BLaER1 (cell line): ENCODE measurements around the gene MCCC2.
"Not testable (repeated sequence)": the region's sequence is repeated elsewhere in the genome, so short reads cannot be mapped to it uniquely, and the experiment has no call there.

Source experiments
- H3K27ac ChIP-seq: shearing (Covaris generic); formaldehyde crosslinking; 2 replicates; pipeline ENCODE4 v1.8.1; 2022
- H3K27me3 ChIP-seq: shearing (Covaris generic); formaldehyde crosslinking; 2 replicates; pipeline ENCODE4 v1.8.1; 2022
- H3K36me3 ChIP-seq: shearing (Covaris generic); formaldehyde crosslinking; 2 replicates; pipeline ENCODE4 v1.8.1; 2022
- H3K4me1 ChIP-seq: shearing (Covaris generic); formaldehyde crosslinking; 2 replicates; pipeline ENCODE4 v1.8.1; 2022
- H3K4me2 ChIP-seq: shearing (Covaris generic); formaldehyde crosslinking; 2 replicates; pipeline ENCODE4 v1.8.1; 2022
- H3K4me3 ChIP-seq: shearing (Covaris generic); formaldehyde crosslinking; 2 replicates; pipeline ENCODE4 v1.8.1; 2022
- H3K9ac ChIP-seq: shearing (Covaris generic); formaldehyde crosslinking; 2 replicates; pipeline ENCODE4 v1.8.1; 2022
- H3K9me3 ChIP-seq: shearing (Covaris generic); formaldehyde crosslinking; 2 replicates; pipeline ENCODE4 v1.8.1; 2022
- H4K20me1 ChIP-seq: shearing (Covaris generic); formaldehyde crosslinking; 2 replicates; pipeline ENCODE4 v1.8.1; 2022
- Cebpa-rat ChIP-seq: shearing (Covaris generic); IDR thresholded peaks from 2 replicates; pipeline ENCODE4 v1.8.1; 2022

MCCC2 gene

GRCh38 chr5:71586941-71587765 is at the start of gene MCCC2:
TSS of gene MCCC2 (plus strand) at chr5:71587340. CDS start at chr5:71587426, 86 bp downstream.
- Histone ChIP-seq H3K27ac (peak within 1 kb of the TSS; percentile 85), H3K9ac (peak within 1 kb of the TSS; percentile 81), H3K4me2 (peak within 1 kb of the TSS; percentile 73), H4K20me1 (no peaks in the 10 kb centered on the region; the same call in 1 of the 2 replicates), H3K36me3 (no peaks in the 10 kb centered on the region), H3K27me3 (peaks cover 7% of the 10 kb centered on the region; the same call in 1 of the 2 replicates), H3K4me1 (peaks cover 19% of the 10 kb centered on the region), H3K4me3 (peak within 1 kb of the TSS; percentile 73), H3K9me3 (peaks cover 16% of the 10 kb centered on the region)
- TF ChIP-seq Cebpa-rat, result no peak

DNA sequence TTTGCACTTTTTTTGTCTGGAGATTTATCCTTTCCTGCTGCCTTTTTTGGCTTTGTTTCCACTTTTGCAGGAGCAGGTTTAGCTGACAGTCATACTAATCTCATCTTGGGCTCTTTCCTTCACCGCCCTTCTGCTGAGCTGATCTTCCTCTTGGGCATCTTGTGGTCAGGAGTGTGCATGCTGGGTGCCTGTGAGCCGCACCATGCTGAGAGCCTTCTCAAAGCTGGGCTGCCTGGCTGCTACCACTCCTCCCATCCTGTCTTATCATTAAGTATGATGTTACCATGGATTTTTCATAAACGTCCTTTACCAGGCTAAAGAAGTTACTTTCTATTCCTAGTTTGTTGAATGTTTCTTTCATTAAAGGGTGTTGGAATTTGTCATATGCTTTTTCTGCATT is 49.5 kb upstream of the MCCC2 start:
- H3K27me3 ChIP-seq, result no peaks in the 10 kb centered on the region
- H3K9me3 ChIP-seq, result no peaks in the 10 kb centered on the region
- H3K4me1 ChIP-seq, result 0 out of 2 replicates have a peak, but pooled peaks cover 4% of the 10 kb centered on the region
- H3K4me2 ChIP-seq, result no peak overlapping the region
- no peak overlapping the region for H3K27ac ChIP-seq
- peaks cover 81% of the 10 kb centered on the region for H3K36me3 ChIP-seq
- H3K9ac ChIP-seq, result no peak overlapping the region
- no peak overlapping the region for H3K4me3 ChIP-seq
- H4K20me1 ChIP-seq, result peaks cover 5% of the 10 kb centered on the region; the same call in 1 of the 2 replicates
- no peak for TF ChIP-seq Cebpa-rat

- H3K27me3 ChIP-seq, H3K9ac ChIP-seq, H3K27ac ChIP-seq, H4K20me1 ChIP-seq, H3K4me1 ChIP-seq, H3K4me3 ChIP-seq, H3K4me2 ChIP-seq: not testable (repeated sequence)
- Histone ChIP-seq H3K9me3 (peaks cover 19% of the 10 kb centered on the region), H3K36me3 (peaks cover 94% of the 10 kb centered on the region)
These were observed 36.3 kb upstream of the MCCC2 start for GRCh38 chr5:71550885-71551284.

DNA sequence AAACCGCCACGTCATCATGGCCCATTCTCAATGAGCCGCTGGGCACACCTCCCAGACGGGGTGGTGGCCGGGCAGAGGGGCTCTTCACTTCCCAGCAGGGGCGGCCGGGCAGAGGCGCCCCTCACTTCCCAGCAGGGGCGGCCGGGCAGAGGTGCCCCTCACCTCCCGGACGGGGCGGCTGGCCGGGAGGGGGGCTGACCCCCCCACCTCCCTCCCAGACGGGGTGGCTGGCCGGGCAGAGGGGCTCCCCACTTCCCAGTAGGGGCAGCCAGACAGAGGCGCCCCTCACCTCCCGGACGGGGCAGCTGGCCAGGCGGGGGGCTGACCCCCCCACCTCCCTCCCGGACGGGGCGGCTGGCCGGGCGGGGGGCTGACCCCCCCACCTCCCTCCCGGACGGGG is 35.6 kb upstream of the MCCC2 start:
- not testable (repeated sequence) for H3K4me2 ChIP-seq, H3K27me3 ChIP-seq
- H3K36me3 ChIP-seq, result peaks cover 91% of the 10 kb centered on the region

GRCh38 chr5:71552026-71552749 is 35.0 kb upstream of the MCCC2 start:
- not testable (repeated sequence) for H4K20me1 ChIP-seq, H3K4me1 ChIP-seq, H3K4me2 ChIP-seq, H3K27me3 ChIP-seq, H3K27ac ChIP-seq, H3K4me3 ChIP-seq, H3K9ac ChIP-seq
- H3K36me3 ChIP-seq, result peaks cover 91% of the 10 kb centered on the region
- H3K9me3 ChIP-seq, result peaks cover 19% of the 10 kb centered on the region

More for the DNA sequence above, 35.6 kb upstream of the MCCC2 start:
- H3K4me1 ChIP-seq, H3K4me3 ChIP-seq, H4K20me1 ChIP-seq, H3K9ac ChIP-seq, H3K27ac ChIP-seq: not testable (repeated sequence)
- H3K9me3 ChIP-seq, result peaks cover 19% of the 10 kb centered on the region

DNA sequence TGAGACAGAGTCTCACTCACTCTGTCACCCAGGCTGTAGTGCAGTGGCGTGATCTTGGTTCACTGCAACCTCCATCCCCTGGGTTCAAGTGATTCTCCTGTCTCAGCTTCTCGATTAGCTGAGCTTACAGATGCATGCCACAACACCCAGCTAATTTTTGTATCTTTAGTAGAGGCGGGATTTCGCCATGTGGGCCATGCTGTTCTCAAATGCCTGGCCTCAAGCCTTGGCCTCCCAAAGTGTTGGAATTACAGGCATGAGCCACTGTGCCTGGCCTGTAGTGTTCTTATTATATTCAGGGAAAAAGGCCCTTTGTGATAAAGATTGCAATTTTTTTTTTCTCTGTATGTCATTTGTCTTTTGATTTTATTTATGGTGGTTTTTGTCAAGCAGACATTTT is 24.0 kb upstream of the MCCC2 start:
- Histone ChIP-seq H4K20me1 (no peaks in the 10 kb centered on the region), H3K27ac (no peak overlapping the region), H3K4me2 (no peak overlapping the region), H3K9me3 (no peaks in the 10 kb centered on the region), H3K27me3 (no peaks in the 10 kb centered on the region), H3K9ac (no peak overlapping the region), H3K36me3 (peaks cover 77% of the 10 kb centered on the region), H3K4me3 (no peak overlapping the region), H3K4me1 (no peaks in the 10 kb centered on the region)
- TF ChIP-seq Cebpa-rat, result no peak

DNA sequence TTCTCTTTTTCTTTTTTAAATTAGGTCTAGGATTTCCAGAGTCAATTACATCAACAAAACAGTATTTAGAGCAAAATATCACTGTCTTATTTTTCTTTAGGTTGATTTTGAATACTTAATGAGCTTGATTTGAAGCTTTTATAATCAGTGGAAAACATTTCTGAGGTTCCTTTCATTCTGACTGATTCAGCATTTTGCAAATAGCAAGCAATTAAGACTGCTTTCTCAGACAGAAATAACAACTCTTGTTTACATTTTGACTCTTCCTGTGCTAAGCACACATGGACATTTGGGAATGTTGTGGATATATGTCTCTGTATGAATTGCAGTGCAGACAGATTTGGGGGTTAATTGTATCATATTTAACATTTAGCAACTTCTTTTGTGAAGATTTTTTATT is 22.2 kb upstream of the MCCC2 start:
- no peak for TF ChIP-seq Cebpa-rat
- no peak overlapping the region for H3K9ac ChIP-seq
- H4K20me1 ChIP-seq, result no peaks in the 10 kb centered on the region
- no peak overlapping the region for H3K27ac ChIP-seq
- H3K36me3 ChIP-seq, result peaks cover 70% of the 10 kb centered on the region
- H3K4me1 ChIP-seq, result no peaks in the 10 kb centered on the region
- H3K4me2 ChIP-seq, result no peak overlapping the region
- H3K27me3 ChIP-seq, result no peaks in the 10 kb centered on the region
- no peak overlapping the region for H3K4me3 ChIP-seq
- no peaks in the 10 kb centered on the region for H3K9me3 ChIP-seq

DNA sequence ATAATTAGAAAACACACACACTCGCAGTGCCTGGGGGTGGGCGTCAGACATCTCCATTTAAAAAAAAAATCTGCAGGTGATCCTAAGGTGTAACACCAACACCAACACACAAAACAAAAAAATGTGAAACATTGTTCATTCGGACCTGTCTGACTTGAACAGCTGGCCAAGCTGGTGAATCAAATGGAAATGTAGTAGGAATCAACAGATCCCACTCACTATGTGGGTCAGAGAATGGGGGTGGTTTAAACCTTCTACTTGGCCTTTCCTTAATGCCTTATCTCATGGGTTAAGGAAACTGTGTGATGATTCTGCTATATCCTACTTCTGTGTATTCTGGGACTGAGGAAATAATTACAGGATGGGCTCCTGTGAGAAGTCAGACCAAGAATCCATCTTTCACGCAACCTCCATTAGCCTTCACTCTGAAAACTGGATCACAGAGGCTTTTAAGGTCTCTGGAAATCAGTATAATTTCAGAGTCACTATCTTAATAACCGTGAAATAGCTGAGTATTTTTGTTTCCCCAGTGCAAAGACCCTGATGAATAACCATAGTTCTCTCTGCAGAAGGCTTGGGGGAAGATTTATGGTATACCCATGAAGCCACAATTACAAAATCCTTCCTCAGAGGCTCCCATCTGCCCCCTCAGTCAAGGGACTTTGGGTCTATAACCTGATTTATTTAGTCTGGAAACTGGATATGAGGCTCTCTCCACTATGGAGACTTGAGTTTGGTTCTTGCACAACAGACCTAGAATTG is 17.2 kb upstream of the MCCC2 start:
- Histone ChIP-seq H3K9me3 (no peaks in the 10 kb centered on the region), H3K36me3 (peaks cover 27% of the 10 kb centered on the region), H3K4me2 (no peak overlapping the region), H3K4me1 (peaks cover 7% of the 10 kb centered on the region; the same call in 1 of the 2 replicates), H3K4me3 (no peak overlapping the region), H3K27me3 (no peaks in the 10 kb centered on the region), H4K20me1 (no peaks in the 10 kb centered on the region), H3K9ac (no peak overlapping the region), H3K27ac (no peak overlapping the region)
- no peak for TF ChIP-seq Cebpa-rat

DNA sequence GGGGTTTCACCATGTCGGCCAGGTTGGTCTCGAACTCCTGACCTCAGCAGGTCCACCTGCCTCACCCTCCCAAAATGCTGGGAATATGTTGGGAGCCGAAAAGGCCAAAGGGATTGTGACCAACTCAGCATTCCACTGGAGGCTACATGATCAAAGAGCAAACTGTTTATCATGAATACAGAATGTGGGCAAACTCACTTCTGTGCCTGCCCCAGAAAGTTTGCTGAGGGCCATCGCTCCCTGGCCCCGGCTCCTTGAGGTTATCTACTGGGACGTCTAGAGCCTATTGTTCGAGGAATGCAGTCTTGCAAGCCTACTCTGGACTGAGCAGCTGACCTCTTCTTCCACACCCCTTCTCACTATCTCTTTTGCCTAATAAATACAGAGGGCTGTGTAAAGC is 15.3 kb upstream of the MCCC2 start:
- H3K9ac ChIP-seq, H3K4me3 ChIP-seq, H4K20me1 ChIP-seq, H3K27me3 ChIP-seq, H3K4me1 ChIP-seq, H3K4me2 ChIP-seq, H3K27ac ChIP-seq, H3K9me3 ChIP-seq: not testable (repeated sequence)
- H3K36me3 ChIP-seq, result peaks cover 24% of the 10 kb centered on the region

DNA sequence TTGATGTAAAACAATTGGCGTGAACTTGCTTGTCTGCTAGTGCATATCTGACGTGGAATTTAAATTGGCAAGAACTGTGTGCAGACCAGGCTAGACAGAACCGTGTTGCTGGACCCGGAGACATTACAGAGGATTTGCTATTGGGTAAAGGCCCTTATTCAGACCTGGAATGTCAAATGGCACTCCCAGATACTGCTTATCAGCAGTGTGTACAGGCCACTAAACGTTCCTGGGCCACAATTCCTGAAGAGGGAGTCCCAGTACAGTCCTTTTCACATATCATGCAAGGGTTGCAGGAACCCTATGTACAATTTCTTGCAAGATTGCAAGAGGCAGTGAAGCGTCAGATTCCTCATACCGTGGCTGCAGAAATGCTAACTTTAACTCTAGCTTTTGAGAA is 13.5 kb upstream of the MCCC2 start:
- peaks cover 18% of the 10 kb centered on the region for H3K36me3 ChIP-seq
- peaks cover 7% of the 10 kb centered on the region; the same call in 1 of the 2 replicates for H3K4me1 ChIP-seq
- H3K27ac ChIP-seq, result no peak overlapping the region
- H3K4me2 ChIP-seq, result no peak overlapping the region
- H3K9ac ChIP-seq, result no peak overlapping the region
- H3K9me3 ChIP-seq, result no peaks in the 10 kb centered on the region
- H3K27me3 ChIP-seq, result no peaks in the 10 kb centered on the region
- no peaks in the 10 kb centered on the region for H4K20me1 ChIP-seq
- no peak overlapping the region for H3K4me3 ChIP-seq
- TF ChIP-seq Cebpa-rat, result no peak

- H3K4me3 ChIP-seq, H3K9ac ChIP-seq, H3K4me1 ChIP-seq, H4K20me1 ChIP-seq, H3K4me2 ChIP-seq, H3K27ac ChIP-seq, H3K27me3 ChIP-seq, H3K9me3 ChIP-seq: not testable (repeated sequence)
- peaks cover 11% of the 10 kb centered on the region for H3K36me3 ChIP-seq
These were observed 11.6 kb upstream of the MCCC2 start for GRCh38 chr5:71575588-71575987.
